ENCODE data around the gene TOP3B.

- TF ChIP-seq CTCF (IDR thresholded peaks at IDR 0.05; ENCODE audit: low read depth, low read length, missing input control) (no peak), RXRA (IDR thresholded peaks at IDR 0.05) (no peak), REST (IDR thresholded peaks at IDR 0.05) (no peak), JUND (IDR thresholded peaks at IDR 0.05) (no peak), SP1 (IDR thresholded peaks at IDR 0.05) (no peak), YY1 (IDR thresholded peaks at IDR 0.05) (no peak), RAD21 (IDR thresholded peaks at IDR 0.05) (no peak), GABPA (IDR thresholded peaks at IDR 0.05 in 1 of 2, conservative IDR thresholded peaks at IDR 0.05 in 1 of 2) (no peak), ZBTB33 (IDR thresholded peaks at IDR 0.05) (no peak), ATF3 (IDR thresholded peaks at IDR 0.05) (no peak), TAF1 (conservative IDR thresholded peaks at IDR 0.05) (no peak)
- TF ChIP-seq, protein P1, sequence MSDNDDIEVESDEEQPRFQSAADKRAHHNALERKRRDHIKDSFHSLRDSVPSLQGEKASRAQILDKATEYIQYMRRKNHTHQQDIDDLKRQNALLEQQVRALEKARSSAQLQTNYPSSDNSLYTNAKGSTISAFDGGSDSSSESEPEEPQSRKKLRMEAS (IDR thresholded peaks at IDR 0.05) = no peak
These were observed 36.2 kb downstream of the TOP3B start for GRCh38 chr22:21946262-21946925.

Measured in liver (tissue), 3 donors.